DMS153 treated with DMSO at 0.1 percent for 48 hours (cell line): ENCODE measurements around the gene PSMF1.

Source experiments
- DNase-seq: peaks from one replicate; lab custom pipeline; 2025; ENCODE audit not compliant: unreplicated experiment; lab: John Stamatoyannopoulos, UW

Gene PSMF1

DNA sequence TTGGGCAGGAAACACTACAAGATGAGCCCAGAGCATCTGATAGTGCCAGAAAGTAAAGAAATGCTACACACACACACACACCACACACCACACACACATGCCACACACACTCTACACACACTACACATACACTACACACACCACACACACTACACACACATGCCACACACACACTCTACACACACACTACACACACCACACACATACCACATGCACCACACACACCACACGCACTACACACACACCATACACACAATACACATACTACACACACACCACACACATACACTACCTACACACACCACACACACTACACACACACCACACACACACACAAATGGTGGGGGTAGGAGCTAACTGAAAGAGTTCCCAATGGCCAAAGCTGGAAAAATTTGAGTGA lies 69.9 kb downstream of the PSMF1 start:
- no peak for DNase-seq

DNA sequence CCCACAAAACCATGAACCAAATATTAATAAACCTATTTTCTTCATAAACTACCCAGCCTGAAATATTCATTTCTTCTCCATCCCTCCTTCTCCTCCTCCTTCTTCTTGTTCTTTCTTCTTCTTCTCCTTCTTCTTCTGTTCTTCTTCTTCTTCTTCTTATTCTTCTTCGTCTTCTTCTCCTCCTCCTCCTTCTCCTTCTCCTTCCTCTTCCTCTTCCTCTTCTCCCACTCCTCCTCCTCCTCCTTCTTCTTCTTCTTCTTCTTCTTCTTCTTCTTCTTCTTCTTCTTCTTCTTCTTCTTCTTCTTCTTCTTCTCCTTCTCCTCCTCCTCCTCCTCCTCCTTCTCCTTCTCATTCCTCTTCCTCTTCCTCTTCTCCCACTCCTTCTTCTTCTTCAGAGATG lies 71.4 kb downstream of the PSMF1 start:
- no peak for DNase-seq

DNA sequence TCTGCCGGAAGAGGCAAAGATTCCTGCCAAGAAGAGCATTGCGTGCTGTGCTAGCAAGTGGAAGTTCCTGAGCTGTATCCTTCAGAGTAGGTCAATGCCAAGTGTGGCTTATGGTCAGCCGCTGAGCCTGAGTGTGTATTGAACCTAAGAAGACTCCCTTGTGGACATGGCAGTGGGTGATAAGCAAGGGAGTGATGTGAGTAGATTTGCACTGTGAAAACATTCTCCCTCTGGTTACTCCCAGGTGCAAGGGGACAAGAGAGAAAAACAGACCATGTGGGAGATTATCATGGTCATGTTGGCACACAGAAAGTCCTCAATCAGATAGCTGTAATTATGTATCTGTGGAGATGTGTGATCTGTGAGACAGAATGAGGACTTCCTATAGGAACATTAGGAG lies 72.4 kb downstream of the PSMF1 start:
- no peak for DNase-seq

DNA sequence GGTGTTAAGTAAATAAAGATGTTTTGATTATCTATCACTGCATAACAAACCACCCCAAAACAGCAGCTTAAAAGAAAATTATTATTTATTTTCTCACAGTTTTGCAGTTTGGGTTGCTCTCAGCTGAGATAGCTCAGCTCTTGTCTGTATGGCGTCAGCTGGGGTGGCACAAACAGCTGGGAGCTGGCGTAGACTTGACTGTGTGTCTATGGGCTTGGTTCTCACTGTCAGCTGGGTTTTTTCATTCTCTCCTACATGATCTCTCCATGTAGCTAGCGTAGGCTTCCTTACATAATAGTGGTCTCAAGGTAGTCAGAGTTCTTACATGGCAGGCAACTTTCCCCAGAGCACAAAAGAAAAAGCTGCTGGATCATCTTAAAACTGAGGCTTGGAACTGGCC lies 72.9 kb downstream of the PSMF1 start:
- DNase-seq, result no peak

DNA sequence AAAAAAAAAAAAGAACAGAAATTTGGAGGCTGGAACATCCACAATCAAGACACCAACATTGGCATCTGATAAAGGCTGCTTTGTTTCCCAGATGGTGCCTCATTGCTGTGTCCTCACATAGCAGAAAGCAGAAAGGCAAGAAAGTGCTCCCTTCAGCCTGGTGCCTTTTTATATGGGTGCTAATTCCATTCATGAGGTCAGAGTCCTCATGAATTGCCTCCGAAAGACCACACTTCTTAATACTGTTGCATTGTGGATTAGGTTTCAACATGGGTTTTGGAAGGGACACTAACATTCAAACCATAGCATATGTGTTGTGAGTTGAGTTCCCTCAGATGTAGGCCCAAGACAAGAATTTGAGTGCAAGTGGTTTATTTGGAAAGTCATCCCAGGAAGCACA lies 76.8 kb downstream of the PSMF1 start:
- no peak for DNase-seq

DNA sequence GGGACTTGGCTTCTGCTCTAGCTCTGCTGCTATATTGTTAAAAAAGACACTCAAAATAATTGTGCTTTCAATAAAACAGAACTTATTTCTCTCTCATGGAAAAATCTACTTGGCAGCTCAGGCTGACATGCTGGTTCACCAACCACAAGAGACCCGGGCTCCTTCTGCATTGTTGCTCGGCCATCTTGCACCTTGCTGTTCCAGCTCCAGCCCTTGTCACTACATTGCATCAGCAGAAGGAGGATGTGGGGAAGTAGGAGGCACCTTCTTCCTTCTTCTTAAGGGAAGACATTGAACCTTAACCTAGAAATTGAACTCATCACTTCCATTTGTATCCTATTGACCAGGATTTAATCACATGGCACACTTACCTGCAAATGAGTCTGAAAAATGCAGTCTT lies 78.2 kb downstream of the PSMF1 start:
- no peak for DNase-seq

DNA sequence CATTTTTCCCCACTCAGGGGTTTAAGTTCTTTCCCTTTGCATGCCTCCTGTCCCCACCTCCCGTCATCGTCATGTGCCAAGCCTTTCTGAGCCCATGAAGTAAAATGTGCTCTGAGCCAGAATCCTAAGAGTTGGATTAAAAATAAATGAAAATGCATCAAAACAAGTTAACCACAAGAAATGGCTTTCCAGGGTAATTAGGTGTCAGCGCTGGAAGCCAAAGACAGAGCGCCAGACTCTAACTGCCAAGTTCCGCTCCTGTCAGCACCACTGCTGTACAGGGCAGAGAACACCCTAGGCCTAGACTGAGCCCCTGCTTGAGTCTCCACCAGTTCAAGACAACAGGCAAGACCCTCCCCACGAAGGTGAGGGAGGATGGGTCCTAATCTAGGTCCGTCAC lies 79.4 kb downstream of the PSMF1 start:
- no peak for DNase-seq

DNA sequence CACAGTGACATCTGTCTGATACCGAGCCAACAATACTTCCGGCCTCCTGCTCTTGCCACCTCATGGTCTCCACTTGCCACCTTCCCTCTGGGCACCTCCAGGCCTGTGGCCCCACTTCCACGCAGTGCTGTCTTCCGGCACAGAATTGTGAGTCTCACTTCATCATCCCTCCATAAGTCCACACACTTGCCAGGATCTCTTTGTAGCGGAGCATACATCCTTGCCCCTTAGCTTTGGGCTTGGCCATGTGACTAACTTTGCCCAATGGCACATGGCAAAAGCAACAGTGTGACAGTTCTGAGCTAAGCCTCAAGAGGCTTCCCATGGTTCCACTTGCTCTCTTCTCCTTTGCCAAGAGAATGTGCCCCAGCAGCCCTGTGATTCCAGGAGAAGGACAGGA lies 80.3 kb downstream of the PSMF1 start:
- no peak for DNase-seq

DNA sequence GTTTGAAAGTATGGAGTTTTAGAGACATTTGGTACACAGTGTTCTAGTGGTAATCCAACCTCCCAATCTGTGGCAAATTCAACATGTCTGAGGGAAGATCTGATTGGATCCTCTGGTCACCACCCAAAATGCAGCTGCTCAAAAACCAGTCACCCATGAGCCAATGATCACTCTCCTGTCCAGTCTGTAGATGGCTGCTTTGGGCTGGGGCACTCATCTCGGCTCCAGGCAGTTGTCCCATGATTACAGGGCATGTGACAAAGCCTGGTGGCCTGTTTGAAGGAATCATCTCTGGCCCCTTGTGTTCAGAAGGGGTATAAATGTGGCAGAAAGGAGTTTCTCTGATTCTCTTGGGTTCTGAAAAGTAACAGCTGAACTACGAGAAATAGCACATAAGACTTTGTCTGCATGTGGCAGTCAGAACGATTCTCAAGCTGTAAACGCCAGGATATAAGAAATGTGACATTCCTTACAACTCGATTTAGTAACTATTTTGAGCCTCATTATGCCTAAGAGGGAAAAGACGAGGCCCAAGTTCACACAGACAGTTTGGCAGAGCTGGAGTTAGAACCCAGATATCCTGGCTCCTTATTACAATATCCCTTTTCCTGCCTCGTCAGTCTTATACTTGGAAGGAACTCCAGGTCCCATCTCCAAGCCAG lies 80.9 kb downstream of the PSMF1 start:
- no peak for DNase-seq

DNA sequence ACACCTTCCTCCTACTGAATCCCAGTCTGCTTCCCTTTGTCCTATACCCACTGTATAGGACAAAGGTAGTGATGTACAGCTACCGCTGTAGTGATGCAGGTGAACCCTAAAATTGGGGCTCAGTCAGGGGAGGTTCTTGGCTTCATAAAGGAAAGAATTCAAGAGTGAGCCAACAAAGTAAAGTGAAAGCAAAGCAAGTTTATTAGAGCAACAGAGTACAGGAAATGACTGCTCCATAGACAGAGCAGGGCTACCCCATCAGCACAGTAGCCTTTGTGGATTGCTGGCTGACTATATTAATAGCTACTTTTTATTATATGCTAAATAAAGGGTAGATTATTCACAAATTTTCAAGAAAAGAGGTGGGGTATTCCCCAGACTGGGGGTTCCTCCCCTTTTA lies 81.6 kb downstream of the PSMF1 start:
- DNase-seq, result no peak

DNA sequence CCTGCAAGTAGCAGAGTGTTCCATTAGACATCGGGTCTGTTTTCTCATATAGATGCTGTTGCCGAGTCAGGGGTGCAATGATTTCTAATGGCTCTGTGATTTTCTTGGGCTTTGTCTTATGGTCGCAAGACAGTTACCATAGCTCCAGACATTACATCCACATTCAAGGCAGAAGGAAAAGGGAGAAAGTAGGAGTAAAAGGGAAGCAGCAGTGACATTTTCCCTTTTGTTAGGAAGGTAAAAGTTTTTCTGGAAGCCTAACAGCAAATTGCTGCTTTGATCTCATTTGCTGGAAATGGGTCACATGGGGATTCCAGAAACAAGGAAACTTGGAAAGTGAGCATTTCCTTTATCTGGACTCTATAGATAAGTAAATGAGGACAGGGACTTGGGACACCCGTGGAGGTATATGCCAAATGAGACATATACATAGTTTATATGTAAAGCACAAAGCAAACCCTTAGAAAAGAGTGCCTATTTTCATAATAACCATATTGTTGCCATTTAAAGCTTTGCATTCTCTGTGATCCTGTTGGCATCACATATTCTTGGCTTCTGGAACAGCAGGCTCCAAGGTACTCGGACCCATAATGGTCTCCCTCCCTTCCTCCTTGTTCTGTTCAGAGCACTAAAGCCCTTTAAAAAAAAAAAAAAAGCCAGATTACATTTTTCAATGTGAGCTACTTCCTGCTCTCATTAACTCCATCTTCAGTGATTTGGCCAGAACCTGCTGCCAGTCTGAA lies 84.5 kb downstream of the PSMF1 start, which contains the start of gene C20orf202:
Gene C20orf202 (plus strand): TSS at position 693 of the 743 bp plus-strand sequence. CDS start 132 bp downstream, outside the sequence.
- DNase-seq, result no peak

DNA sequence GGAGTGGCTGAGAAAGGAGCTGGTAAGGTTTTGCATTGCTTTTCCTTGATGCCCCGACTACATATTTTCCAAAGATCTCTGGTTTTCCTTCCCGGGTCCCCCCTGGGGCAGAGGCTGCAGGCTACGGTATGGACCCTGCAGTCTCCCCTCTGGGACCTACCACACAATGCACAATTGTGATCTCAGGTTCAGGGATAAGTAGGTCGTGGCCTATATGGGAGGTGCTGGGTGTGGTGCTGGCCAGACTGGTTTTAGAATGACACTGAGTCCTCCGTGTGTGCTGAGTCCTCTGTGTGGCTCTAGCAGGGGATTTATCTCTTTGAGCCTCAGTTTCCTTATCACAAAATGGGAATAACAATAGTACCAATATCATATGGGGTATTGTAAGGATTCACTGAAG lies 85.2 kb downstream of the PSMF1 start:
- no peak for DNase-seq

DNA sequence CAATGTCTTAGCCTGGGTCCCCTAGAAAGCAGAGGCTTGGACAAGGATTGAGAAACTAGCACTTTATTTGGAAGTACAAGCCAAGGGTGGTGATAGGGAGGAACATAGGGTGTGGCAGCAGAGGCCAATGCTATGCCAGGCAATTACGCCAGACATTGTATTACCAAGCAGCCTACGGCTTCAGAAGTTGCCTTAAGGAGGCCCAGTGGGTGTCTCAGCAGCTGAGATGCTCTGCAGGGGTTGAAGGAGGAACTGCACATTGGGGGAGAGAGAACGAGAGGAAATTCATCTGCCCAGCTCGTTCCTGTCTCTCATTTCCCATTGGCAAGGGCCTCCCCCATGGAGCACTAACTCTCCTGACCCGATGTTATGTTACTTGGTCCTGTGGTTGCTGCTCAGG lies 85.7 kb downstream of the PSMF1 start:
- DNase-seq, result no peak

DNA sequence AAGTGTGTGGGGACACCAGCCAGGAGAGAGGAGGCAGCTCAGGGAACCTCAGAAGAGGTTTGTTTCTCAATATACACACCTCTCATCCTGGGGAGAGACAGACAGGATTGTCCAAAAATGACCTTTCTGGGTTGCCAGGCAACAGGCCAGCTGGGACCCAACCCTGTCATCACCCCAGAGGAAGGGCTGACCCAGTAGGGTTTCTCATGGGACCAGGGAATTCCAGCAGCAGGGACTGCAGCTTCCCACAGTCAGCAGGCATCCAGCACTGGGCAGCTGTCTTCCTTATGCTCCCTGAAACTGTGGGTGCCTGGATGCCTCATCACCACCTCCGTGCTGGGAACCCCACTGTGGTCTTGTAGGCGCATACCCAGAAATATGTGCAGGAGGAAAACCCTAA lies 86.2 kb downstream of the PSMF1 start:
- no peak for DNase-seq

DNA sequence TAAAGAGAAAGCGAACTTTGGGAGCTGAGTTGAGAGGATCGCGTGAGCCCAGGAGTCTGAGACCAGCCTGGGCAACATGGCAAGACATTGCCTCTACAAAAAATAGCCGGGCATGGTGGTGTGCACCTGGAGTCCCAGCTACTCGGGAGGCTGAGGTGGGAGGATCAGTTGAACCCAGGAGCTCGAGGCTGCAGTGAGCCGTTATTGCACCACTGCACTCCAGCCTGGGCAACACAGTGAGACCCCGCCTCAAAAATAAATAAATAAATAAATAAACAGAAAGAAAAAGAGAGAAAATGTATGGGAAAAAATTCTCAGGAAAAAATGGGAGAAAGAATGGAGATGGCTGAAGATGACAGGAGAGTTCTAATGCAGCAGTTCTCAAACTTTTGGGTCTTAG lies 87.4 kb downstream of the PSMF1 start:
- DNase-seq, result no peak

DNA sequence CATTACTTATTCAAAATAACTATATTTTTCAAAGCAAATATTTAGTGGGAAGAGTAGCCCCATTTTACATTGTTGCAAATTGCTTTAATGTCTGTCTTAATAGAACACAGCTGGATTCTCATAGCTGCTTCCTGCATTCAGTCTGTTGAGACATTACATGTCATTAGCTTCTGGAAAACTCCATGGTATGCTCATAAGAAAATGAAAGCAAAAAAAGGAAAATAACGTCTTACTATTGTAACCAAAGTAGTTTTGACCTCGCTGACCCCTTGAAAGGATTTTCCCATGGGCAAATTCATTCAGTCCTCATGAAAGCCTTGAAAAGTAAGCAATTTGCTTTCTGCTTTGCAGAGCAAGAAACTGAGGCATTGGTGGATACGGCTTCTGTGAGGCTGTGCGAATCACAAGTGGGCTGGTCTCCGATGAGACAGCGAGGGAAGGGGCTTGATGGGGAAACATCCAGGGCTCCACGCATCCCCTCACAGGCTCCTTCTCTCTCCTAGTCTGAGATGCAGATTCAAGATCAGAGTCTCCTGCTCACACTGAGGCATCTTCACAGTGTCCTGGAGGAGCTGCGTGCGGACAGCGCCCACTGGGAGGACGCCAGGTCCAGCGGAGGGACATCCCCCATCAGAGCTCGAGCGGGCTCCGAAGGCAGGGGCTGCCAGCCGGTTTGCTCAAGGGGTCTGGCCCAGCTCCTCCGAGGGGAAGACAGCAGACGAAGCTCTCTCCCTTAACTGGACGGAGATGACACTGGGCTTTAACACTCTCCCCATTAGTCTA lies 88.2 kb downstream of the PSMF1 start:
- DNase-seq, result no peak

DNA sequence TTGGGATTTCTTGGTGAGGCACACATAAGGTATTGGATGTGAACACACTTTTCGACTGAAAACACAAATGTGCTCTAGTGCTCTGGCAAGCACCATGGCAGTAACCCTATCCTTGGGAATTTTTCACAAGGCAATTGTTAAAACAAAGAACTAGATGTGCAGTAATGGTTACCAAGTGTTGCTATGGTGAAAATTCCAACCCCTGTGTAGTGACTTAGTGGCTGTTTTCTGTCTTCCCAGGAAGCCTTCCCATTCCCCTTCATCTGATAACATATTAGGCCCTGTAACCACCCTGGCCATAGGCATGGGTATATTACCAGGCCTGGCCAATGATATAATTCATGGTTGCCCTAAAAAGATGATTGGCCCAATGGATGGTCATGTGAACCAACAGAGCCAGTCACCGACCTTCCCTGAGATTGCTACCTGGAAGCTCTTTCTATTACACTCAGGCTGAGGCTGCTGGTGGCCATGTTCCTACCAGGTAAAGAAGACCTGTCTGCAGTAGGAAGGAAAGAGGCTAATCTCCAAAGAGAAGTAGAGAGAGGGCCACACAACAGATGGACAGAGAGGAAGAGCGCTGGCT lies 89.0 kb downstream of the PSMF1 start:
- DNase-seq, result no peak

DNA sequence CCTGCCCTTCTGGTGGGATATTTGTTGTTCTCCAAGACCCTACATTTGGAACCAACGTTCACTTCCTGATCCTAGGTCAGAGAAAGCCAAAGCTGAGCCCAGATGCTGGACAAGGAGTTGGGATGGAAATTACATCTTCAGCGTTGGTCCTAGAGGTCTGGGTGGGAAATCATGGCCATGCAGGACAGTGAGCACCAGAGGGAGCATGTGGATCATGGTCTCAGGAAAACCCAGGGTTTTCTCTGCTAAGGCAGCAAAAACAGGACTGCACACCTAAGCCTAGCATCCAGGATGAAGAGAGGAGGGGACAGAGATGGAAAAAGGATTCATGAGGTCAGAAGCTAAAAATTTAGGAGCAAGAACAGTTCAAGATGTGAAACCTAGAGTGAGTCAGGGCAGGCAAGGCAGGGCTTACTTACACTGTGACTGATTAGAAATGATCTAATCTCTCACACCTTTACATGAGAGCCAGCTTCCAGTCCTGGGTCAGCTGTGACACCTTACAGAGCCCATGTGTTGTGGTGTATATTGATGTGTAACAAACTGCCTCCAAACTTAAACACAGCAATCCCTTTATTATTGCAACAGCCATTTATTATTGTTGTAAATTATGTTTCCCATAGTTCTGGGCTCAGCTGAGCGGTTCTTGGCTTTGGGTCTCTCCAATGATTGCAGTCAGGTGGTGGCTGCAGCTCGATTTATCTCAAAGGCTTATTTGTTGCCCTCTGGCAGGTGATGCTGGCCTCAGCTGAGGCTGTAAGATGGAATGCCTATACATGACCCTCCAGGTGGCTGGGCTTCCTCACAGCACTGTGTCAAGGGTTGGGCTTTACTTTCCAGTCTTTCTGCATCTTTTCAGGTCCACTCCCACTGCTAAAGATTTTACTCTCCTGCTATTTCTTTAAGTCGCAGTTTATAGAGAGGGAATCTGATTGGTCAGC lies 91.3 kb downstream of the PSMF1 start:
- no peak for DNase-seq

DNA sequence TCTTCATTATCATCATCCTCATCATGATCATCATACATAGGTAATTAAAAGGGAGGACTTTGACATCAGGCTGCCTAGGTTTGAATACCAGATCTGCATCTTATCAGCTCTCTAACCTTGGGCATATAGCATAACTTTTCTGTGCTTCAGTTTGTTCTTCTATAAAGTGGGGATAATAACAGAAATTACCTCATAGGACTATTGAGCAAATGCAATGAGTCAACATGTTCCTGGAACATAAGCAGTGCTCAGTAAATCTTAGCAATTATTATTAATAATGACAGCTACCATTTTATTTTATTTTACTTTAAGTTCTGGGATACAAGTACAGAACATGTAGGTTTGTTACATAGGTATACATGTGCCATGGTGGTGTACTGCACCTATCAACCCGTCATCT lies 92.1 kb downstream of the PSMF1 start:
- DNase-seq, result no peak

DNA sequence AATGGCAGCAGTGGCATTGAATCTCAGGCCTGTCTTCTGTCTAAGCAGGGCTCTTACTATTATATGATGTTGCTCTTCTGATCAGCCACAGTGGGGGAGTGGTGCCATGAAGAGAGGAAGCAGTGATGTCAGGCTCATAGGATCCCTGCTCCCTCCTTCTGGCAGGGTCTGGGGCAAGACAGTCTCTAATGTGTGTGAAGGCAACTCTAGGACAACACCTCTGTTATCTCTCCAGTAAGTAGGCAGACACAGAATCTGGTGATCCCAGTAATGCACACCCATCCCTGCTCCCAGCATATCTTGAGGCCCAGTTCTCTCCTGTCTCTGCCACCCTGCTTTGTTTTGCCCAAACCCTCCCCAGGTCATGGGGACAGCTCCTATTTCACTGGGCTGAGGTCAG lies 93.6 kb downstream of the PSMF1 start:
- no peak for DNase-seq
